ENCODE results near the gene IPO11.
"Not testable (repeated sequence)": the region's sequence is repeated elsewhere in the genome, so short reads cannot be mapped to it uniquely, and the experiment has no call there.

IPO11 gene

GRCh38 chr5:62606878-62607277 lies 194.3 kb downstream of the IPO11 start:
- no peak for DNase-seq

GRCh38 chr5:62607615-62608014 lies 195.1 kb downstream of the IPO11 start:
- no peak for DNase-seq

- DNase-seq, result no peak
Observed at GRCh38 chr5:62608529-62609511, 196.3 kb downstream of the IPO11 start.

GRCh38 chr5:62614355-62614754 lies 201.8 kb downstream of the IPO11 start:
- DNase-seq, result no peak

GRCh38 chr5:62616615-62617277 lies 204.2 kb downstream of the IPO11 start:
- DNase-seq, result no peak

GRCh38 chr5:62617943-62618342 lies 205.4 kb downstream of the IPO11 start:
- DNase-seq, result no peak

GRCh38 chr5:62620761-62621160 lies 208.2 kb downstream of the IPO11 start:
- no peak for DNase-seq

GRCh38 chr5:62621280-62621679 lies 208.7 kb downstream of the IPO11 start:
- DNase-seq, result no peak

- no peak for DNase-seq
Observed at GRCh38 chr5:62623271-62623670, 210.7 kb downstream of the IPO11 start.

- DNase-seq, result not testable (repeated sequence)
Observed at GRCh38 chr5:62624436-62624835, 211.9 kb downstream of the IPO11 start.

GRCh38 chr5:62626534-62626933 lies 214.0 kb downstream of the IPO11 start:
- DNase-seq, result no peak

- DNase-seq, result no peak
Observed at GRCh38 chr5:62627121-62627520, 214.6 kb downstream of the IPO11 start.

GRCh38 chr5:62627901-62628300 lies 215.3 kb downstream of the IPO11 start:
- DNase-seq, result no peak

GRCh38 chr5:62631909-62632580 lies 219.5 kb downstream of the IPO11 start:
- no peak for DNase-seq

GRCh38 chr5:62633243-62633642 lies 220.7 kb downstream of the IPO11 start:
- DNase-seq, result no peak

- no peak for DNase-seq
Observed at GRCh38 chr5:62640446-62640845, 227.9 kb downstream of the IPO11 start.

- DNase-seq, result no peak
Observed at GRCh38 chr5:62642468-62642867, 229.9 kb downstream of the IPO11 start.

- DNase-seq, result no peak
Observed at GRCh38 chr5:62643556-62644451, 231.2 kb downstream of the IPO11 start.

GRCh38 chr5:62645223-62645622 lies 232.7 kb downstream of the IPO11 start:
- DNase-seq, result no peak

- no peak for DNase-seq
Observed at GRCh38 chr5:62647241-62647640, 234.7 kb downstream of the IPO11 start.

- no peak for DNase-seq
Observed at GRCh38 chr5:62649025-62649424, 236.5 kb downstream of the IPO11 start.

GRCh38 chr5:62649476-62650113 lies 237.0 kb downstream of the IPO11 start:
- no peak for DNase-seq
